HG03135 (cell line): ENCODE data around the gene CDC42.

Experiments used
- ATAC-seq: cut with Tn5 transposase; IDR thresholded peaks from one replicate; pipeline ENCODE4 v1.9.1; 2021; ENCODE audit warnings: mild to moderate bottlenecking, moderate library complexity; ENCODE audit not compliant: unreplicated experiment

Gene CDC42

GRCh38 chr1:22104865-22105437, 52.4 kb downstream of the CDC42 start:
- ATAC-seq, result no peak

- ATAC-seq, result no peak
Observed at GRCh38 chr1:22105611-22106207, 53.2 kb downstream of the CDC42 start.

- no peak for ATAC-seq
Observed at GRCh38 chr1:22107126-22107525, 54.6 kb downstream of the CDC42 start.

- ATAC-seq, result no peak
Observed at GRCh38 chr1:22108339-22109105, 56.0 kb downstream of the CDC42 start.

- ATAC-seq, result no peak
Observed at GRCh38 chr1:22110016-22110415, 57.5 kb downstream of the CDC42 start.

DNA sequence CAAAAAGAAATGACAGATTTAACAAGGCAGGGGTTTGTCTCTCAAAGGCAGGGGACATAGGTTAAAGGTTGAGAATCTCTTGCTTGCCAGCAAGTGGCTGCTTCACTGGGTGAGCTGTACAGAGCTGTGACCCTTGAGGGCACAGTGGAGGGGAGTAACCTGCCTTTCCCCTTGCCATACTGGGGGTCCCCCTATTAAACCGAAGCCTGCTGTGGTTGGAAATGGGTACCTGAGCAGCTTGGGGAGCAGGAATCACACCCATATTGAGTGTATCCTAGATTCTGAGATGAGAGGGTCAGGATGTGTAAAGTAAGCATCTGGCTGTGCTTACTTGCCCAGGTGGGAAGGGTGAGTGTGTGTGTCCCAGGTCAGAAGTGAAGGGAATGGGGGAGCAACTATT, 58.6 kb downstream of the CDC42 start:
- no peak for ATAC-seq

DNA sequence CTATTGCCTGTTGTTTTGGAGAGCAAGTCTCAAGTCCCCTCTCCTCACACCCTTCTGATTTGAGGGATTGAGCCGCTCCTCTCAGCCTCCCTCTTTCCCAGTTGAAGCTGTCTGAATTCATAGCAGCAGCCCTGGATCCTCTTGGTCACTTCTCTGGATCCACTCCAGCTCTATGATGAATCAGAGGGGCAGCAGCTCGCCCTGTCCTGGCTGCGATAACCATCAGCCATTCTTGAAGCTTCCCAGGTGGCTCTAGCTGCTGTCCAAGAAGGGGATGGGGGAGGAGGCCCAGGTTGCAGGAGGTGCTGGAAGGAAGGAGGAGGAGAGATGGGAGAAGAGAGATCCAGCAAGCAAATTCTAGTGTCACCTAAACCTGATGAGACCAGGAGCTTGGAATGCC, 59.1 kb downstream of the CDC42 start:
- ATAC-seq, result no peak

DNA sequence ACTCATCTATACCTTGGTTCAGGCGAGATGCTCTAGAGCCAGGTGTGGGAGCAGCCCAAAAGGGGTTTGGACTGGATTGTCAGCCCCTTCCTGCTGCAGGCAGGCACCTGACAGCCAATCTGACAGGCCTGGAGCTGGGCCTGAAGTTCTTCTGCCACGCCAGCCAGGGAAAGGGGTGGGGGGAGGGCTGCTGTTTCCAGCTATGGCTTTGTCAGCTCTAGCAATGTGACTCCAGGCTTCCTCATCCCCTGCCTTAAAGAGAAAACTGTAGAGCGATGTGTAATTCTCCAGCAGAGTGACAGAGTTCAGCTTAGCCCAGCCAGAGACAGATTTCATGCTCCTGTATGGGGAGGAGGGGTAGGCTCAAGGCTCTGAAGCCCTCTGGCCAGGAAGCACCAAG, 60.0 kb downstream of the CDC42 start:
- ATAC-seq, result no peak

DNA sequence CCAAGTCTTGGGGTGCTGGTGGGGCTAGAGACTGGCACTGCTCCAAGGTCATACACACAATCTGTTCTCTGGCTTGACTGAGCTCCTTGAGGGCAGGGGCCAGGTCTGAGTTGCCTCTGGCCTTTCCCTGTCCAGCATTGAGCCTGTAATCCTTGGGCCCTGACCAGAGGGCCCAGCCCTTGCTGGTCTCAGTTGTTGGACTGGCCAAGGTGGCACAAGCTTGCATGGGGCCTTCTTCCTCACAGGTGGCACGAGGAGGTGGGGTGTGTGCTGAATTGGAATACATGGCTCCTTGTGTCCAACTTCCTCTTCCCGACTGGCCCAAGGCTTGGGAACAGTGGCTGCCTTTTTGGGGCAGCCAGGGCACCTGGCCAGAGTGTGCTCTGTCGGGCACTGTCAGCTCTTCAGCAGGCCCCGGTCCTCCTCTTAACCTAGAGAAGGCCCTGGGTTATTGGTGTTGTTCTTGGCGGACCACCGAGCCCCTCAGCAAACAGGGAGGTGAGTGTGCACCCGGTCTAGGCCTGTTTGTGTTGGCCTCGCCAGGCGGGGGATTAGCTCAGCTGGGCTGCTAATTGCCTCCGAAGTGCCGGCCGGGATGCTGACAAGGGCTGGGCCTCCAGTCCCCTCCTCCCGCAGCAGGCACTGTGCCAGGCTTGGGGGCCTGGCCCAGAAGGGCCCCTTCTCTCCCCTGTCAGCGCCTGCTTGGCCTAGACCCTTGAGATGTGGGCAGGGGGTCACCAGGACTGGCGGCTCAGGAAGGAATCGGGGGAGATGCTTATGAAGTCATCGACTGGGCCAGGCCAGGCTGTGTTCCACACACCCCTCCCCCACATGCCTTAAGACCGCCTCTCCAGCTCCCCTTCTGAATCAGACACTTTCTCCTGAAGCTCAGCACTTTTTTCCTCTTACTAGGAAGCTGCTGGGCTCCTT, 61.8 kb downstream of the CDC42 start:
- no peak for ATAC-seq

GRCh38 chr1:22115286-22115685, 62.8 kb downstream of the CDC42 start:
- ATAC-seq, result no peak

GRCh38 chr1:22117238-22117637, 64.7 kb downstream of the CDC42 start:
- ATAC-seq, result no peak

DNA sequence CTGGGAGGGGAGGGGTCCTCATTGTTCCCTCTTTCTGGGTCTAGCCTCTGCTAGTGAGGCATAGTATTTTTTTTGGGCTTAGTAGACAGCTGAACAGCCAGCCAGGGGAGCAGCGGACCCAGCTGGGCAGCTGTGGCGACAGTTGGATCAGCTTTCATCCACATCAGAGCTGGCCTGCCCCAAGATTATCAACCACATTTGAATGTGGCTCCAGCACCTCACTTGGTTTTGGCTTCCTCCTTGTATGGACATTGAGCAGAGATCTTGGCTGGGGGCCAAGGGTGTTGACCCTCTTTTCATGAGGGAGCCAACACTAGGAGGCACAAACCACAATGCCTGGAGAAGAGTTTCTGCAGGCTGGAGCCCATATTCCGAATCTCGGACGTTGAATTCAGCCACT, 65.3 kb downstream of the CDC42 start:
- ATAC-seq, result no peak

DNA sequence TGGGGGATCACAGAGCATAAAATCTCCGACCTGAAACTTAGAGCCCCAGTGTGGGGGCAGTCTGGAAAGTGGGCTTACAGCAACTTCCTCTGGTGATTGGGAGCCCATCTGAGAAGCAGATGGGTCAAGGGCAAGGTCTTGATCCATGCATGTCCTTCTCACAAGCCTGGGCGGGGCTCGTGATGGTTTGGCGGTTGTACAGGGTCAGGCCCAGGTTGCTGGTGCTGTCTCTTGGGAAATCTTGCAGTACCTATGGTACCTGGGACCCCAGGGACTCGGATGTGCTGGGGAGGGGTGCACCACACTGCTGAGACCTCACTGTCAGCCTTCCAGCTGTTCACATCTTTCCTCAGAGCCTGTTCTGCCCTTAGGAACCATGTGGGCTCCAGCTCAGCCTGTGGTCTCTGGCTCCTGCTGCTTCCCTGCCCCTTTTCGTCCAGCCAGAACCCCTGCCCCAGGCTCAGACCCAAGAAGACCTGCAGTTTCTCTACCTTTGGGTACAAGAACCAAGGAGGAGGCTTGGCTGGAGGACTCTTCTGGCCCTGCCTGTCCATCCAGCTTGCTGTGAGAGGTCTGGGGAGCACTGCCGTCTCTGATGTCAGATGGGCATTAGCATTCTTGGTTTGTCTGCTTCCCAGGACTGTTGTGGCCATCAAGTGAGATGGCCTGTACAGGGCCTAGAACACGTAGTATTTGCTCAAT, 65.9 kb downstream of the CDC42 start:
- no peak for ATAC-seq

GRCh38 chr1:22119626-22120468, 67.3 kb downstream of the CDC42 start:
- ATAC-seq, result no peak

GRCh38 chr1:22120469-22120790, 67.9 kb downstream of the CDC42 start:
- no peak for ATAC-seq

DNA sequence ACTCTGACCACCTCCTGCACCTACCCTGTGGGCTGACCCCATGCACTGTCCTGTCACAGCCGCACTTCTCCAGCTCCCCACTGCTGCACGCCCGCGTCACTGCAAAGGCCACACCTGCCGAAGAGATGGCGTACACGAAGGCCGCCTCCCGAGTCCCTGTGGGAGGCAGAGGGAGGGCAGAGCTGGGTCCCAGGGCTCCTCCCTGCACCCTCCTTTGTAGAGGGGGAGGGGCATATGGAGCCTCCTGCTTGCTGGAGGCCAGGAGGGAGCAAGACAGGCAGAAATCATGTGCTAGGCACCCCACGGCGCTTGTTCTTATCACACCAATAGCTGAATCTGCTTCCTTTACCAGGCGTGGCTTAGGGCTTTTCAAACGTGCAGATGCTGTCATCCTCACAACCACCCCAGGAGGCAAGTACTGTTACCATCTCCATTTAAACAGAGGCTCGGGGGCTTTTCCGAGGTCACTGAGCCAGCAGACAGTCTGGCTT, 69.0 kb downstream of the CDC42 start:
- no peak for ATAC-seq

DNA sequence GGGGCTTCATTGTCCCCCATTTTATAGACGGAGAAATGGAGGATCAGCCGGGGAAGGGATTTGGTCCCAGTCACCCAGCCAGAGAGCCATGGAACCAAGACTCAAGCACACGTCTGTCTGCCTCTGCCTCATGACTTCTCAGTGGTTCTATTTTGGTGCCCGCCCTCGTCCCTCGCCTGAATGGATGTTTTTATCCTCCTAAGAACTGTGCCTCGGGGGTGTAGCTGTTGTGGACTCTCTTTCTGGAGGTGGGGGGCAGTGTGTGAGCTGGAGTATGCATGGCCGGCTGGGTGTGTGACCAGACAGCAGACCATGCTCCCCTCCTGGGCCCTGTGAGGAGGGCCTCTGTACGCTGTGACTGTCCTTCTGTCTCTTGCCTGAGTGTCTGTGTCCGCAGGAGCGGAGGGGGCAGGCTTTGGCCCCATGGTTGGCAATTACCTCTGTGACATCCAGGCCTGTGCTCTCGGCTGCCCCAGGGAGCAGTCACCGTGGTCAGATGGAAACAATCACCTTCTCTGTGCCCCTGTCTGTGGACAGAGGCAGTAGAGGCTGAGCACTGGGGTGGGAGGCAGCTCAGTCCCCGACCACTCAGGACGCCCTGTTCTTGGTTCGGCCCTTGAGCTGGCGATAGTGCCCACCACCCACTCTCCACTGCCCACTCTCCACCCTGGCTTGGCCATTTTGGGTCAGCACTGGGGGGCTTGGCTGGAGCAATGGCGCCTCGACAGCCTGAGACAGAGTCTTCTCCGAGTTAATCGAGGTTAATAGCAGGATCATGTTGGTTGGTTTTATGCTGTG, 70.0 kb downstream of the CDC42 start:
- ATAC-seq, result no peak

- no peak for ATAC-seq
Observed at GRCh38 chr1:22123071-22123390, 70.5 kb downstream of the CDC42 start.

GRCh38 chr1:22123901-22124404, 71.4 kb downstream of the CDC42 start:
- ATAC-seq, result no peak
